Loucy (cell line): ENCODE data around the gene SCN5A.

ENCODE experiments used
- H2AFZ ChIP-seq: fragments of 200-600 bp; sonication (generic); 2 replicates; pipeline ENCODE4 v1.6.0; 2016; ENCODE audit warnings: antibody characterized with exemption, mild to moderate bottlenecking, low read length, moderate library complexity
- H3F3A ChIP-seq: fragments of 200-600 bp; 2 replicates; pipeline ENCODE4 v1.6.0; 2016; ENCODE audit warnings: antibody characterized with exemption, low read depth, mild to moderate bottlenecking
- H3K27me3 ChIP-seq: fragments of 200-600 bp; sonication (generic); 2 replicates; pipeline ENCODE4 v1.6.1; 2014; ENCODE audit warnings: low read length, mild to moderate bottlenecking; ENCODE audit not compliant: insufficient read depth, poor library complexity, severe bottlenecking
- H3K36me3 ChIP-seq: fragments of 200-600 bp; sonication (generic); 2 replicates; pipeline ENCODE4 v1.6.1; 2016; ENCODE audit warnings: low read length; ENCODE audit not compliant: insufficient read depth
- H3K4me1 ChIP-seq: fragments of 200-600 bp; sonication (generic); 2 replicates; pipeline ENCODE4 v1.5.1; 2014; ENCODE audit warnings: low read length, mild to moderate bottlenecking; ENCODE audit not compliant: insufficient read depth, poor library complexity, severe bottlenecking
- H3K4me2 ChIP-seq: fragments of 200-600 bp; sonication (generic); 2 replicates; pipeline ENCODE4 v1.6.0; 2014; ENCODE audit warnings: antibody characterized with exemption, low read length, low read depth, mild to moderate bottlenecking; ENCODE audit not compliant: poor library complexity, severe bottlenecking
- H3K4me3 ChIP-seq: fragments of 200-600 bp; sonication (generic); 2 replicates; pipeline ENCODE4 v1.5.1; 2014; ENCODE audit warnings: low read length, mild to moderate bottlenecking, mixed read lengths; ENCODE audit not compliant: poor library complexity, severe bottlenecking
- H3K79me2 ChIP-seq: fragments of 200-600 bp; sonication (generic); 2 replicates; pipeline ENCODE4 v1.6.1; 2014; ENCODE audit warnings: low read length; ENCODE audit not compliant: insufficient read depth
- H3K9ac ChIP-seq: fragments of 200-600 bp; sonication (generic); 2 replicates; pipeline ENCODE4 v1.6.0; 2014; ENCODE audit warnings: mild to moderate bottlenecking, low read depth, low read length, moderate library complexity; ENCODE audit not compliant: poor library complexity, severe bottlenecking
- H3K9me2 ChIP-seq: fragments of 200-600 bp; sonication (generic); replicated peaks from 2 replicates; pipeline ENCODE4 v1.6.1; 2016; ENCODE audit warnings: low read depth, low read length, mixed read lengths
- H3K9me3 ChIP-seq: fragments of 200-600 bp; sonication (generic); 2 replicates; pipeline ENCODE4 v1.6.1; 2014; ENCODE audit warnings: mild to moderate bottlenecking, antibody characterized with exemption, low read length, low read depth; ENCODE audit not compliant: insufficient read depth
- H4K20me1 ChIP-seq: fragments of 200-600 bp; sonication (generic); 2 replicates; pipeline ENCODE4 v1.6.0; 2014; ENCODE audit warnings: antibody characterized with exemption, low read length, mild to moderate bottlenecking; ENCODE audit not compliant: insufficient read depth, poor library complexity, severe bottlenecking
- CTCF ChIP-seq: fragments of 200-600 bp; sonication (generic); conservative IDR thresholded peaks from 2 replicates; pipeline ENCODE4 v1.5.1; 2014; ENCODE audit warnings: mild to moderate bottlenecking, antibody characterized with exemption, low read length
- EZH2phosphoT487 ChIP-seq: fragments of 200-600 bp; IDR thresholded peaks from 2 replicates; pipeline ENCODE4 v1.6.1; 2018; ENCODE audit warnings: antibody characterized with exemption, mild to moderate bottlenecking, moderate library complexity, borderline replicate concordance

The SCN5A gene

GRCh38 chr3:38618343-38618742, 31.1 kb downstream of the SCN5A start:
- H3K4me1 ChIP-seq: peaks cover 6% of the 10 kb centered on the region
- no peaks in the 10 kb centered on the region for H3K79me2 ChIP-seq
- TF ChIP-seq CTCF (no peak), EZH2phosphoT487 (no peak)
- H3K4me3 ChIP-seq: no peak overlapping the region
- H2AFZ ChIP-seq: no peak overlapping the region
- no peaks in the 10 kb centered on the region for H3F3A ChIP-seq
- H4K20me1 ChIP-seq: no peaks in the 10 kb centered on the region
- H3K36me3 ChIP-seq: no peaks in the 10 kb centered on the region
- H3K4me2 ChIP-seq: no peak overlapping the region
- H3K9me3 ChIP-seq: no peaks in the 10 kb centered on the region
- H3K27me3 ChIP-seq: no peaks in the 10 kb centered on the region
- no peak overlapping the region for H3K9ac ChIP-seq
- H3K9me2 ChIP-seq: no peaks in the 10 kb centered on the region

GRCh38 chr3:38617586-38617985, 31.9 kb downstream of the SCN5A start:
- Histone ChIP-seq H3K4me2 (no peak overlapping the region), H3K9me3 (no peaks in the 10 kb centered on the region), H3K27me3 (no peaks in the 10 kb centered on the region), H3K4me1 (peaks cover 6% of the 10 kb centered on the region), H2AFZ (no peak overlapping the region), H3F3A (no peaks in the 10 kb centered on the region), H3K9ac (no peak overlapping the region), H3K36me3 (no peaks in the 10 kb centered on the region), H3K4me3 (no peak overlapping the region), H4K20me1 (no peaks in the 10 kb centered on the region), H3K9me2 (no peaks in the 10 kb centered on the region), H3K79me2 (no peaks in the 10 kb centered on the region)
- TF ChIP-seq CTCF (no peak), EZH2phosphoT487 (no peak)

- Histone ChIP-seq H3K27me3 (no peaks in the 10 kb centered on the region), H3K79me2 (no peaks in the 10 kb centered on the region)
Observed at GRCh38 chr3:38617137-38617536, 32.4 kb downstream of the SCN5A start.

More at GRCh38 chr3:38617137-38617536, 32.4 kb downstream of the SCN5A start:
- no peak overlapping the region for H2AFZ ChIP-seq
- no peak overlapping the region for H3K4me3 ChIP-seq
- no peak overlapping the region for H3K4me2 ChIP-seq
- no peaks in the 10 kb centered on the region for H4K20me1 ChIP-seq
- H3K9ac ChIP-seq: no peak overlapping the region
- H3K9me2 ChIP-seq: no peaks in the 10 kb centered on the region
- TF ChIP-seq EZH2phosphoT487 (no peak), CTCF (no peak)
- no peaks in the 10 kb centered on the region for H3K36me3 ChIP-seq
- peaks cover 6% of the 10 kb centered on the region for H3K4me1 ChIP-seq
- H3F3A ChIP-seq: no peaks in the 10 kb centered on the region
- H3K9me3 ChIP-seq: no peaks in the 10 kb centered on the region
